ENCODE measurements around the gene COBL.

GRCh38 chr7:51035716-51036115 is 280.9 kb downstream of the COBL start:
- TF ChIP-seq EZH2 (IDR thresholded peaks at IDR 0.05) (no peak), CTCF (IDR thresholded peaks at IDR 0.05) (no peak), EZH2phosphoT487 (IDR thresholded peaks at IDR 0.05) (no peak)
